Breast epithelium (tissue), 4 donors: ENCODE data around the gene NDUFC1. TPM values are rescaled to one million over a fixed set of nuclear protein-coding genes. Genes with fewer than 3 reads are reported as not detected.
"Not testable (repeated sequence)": the region's sequence is repeated elsewhere in the genome, so short reads cannot be mapped to it uniquely, and the experiment has no call there.

ENCODE experiments used
- DNase-seq, 2 donors: peaks; one replicate each; pipeline ENCODE4 v3.0.0-alpha.2; 2019; ENCODE audit warnings: low spot score in 2 of 2
- H3K27ac ChIP-seq, 2 donors: fragments of 200-600 bp; sonication (generic) in 1 of 2; one replicate each; pipeline ENCODE4 v1.5.1; 2016 to 2019; ENCODE audit warnings: mild to moderate bottlenecking in 1 of 2
- H3K27me3 ChIP-seq, 2 donors: fragments of 200-600 bp; sonication (generic) in 1 of 2; one replicate each; pipeline versions ENCODE4 v1.5.1 to v1.6.0; 2017 to 2019; ENCODE audit warnings: control low read depth in 1 of 2, mild to moderate bottlenecking in 1 of 2
- H3K36me3 ChIP-seq: fragments of 200-600 bp; one replicate; pipeline ENCODE4 v1.5.1; 2019
- H3K4me1 ChIP-seq, 2 donors: fragments of 200-600 bp; sonication (generic); one replicate each; pipeline ENCODE4 v1.5.1; 2016 to 2019; ENCODE audit warnings: control low read depth in 1 of 2
- H3K4me3 ChIP-seq, 3 donors: fragments of 200-600 bp; sonication (generic); 1 replicate in 2 of 3; 2 replicates in 1 of 3; pipeline ENCODE4 v1.5.1; 2016 to 2019; ENCODE audit warnings: mild to moderate bottlenecking in 3 of 3, moderate library complexity in 2 of 3
- H3K9me3 ChIP-seq, 2 donors: fragments of 200-600 bp; sonication (generic) in 1 of 2; one replicate each; pipeline ENCODE4 v1.5.1; 2016 to 2019; ENCODE audit warnings: control low read depth in 1 of 2
- POLR2A ChIP-seq: fragments of 450-650 bp; IDR thresholded peaks from one replicate; pipeline ENCODE4 v1.6.1; 2016; ENCODE audit warnings: antibody characterized with exemption, mild to moderate bottlenecking, moderate library complexity
- POLR2AphosphoS5 ChIP-seq, 3 donors: sonication (generic); formaldehyde crosslinking; IDR thresholded peaks; one replicate each; pipeline ENCODE4 v1.6.1; 2017; ENCODE audit warnings: antibody characterized with exemption in 3 of 3
- intact Hi-C: fragments of 100-400 bp; cut with DNase I; formaldehyde crosslinking; loops from one replicate; pipeline ENCODE4 v1.15.1; 2023; ENCODE audit warnings: low total_unique reads
- total RNA-seq, 3 donors: library from RNA; depleted of rRNA; stranded (reverse); fragments of >200 nt; gene quantifications; one replicate each; pipeline ENCODE4 v1.1.0, GENCODE V29; 2016
- TF ChIP-seq, protein P1 (sequence below), 3 donors: fragments of 450-650 bp; IDR thresholded peaks; one replicate each; pipeline ENCODE4 v1.5.1; 2016 to 2017; ENCODE audit warnings: antibody characterized with exemption in 3 of 3, mild to moderate bottlenecking in 3 of 3, moderate library complexity in 3 of 3

Gene NDUFC1
- total RNA-seq, 3 donors from 2014 or later, result 26.2 to 42.7 (median 35.0) TPM

DNA sequence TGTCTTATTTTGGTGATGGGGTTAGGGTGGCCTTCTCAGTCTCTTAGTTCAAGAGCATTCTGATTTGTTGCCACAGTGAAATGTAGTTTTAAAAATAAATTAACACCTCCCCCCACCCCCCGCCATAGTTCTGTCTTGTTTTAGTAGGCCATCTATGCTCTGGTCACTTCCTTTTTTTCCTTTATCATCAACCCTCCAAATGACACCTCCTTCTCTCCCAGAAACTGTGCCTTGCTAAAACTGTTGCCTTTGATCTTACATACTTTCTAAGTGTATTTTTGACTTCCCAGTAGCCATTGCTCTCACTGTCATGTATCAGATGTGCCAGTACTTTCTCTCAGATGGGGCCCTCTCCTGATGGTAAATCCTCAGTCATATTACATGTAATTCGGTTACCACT lies 14.5 kb upstream of the NDUFC1 start:
- TF ChIP-seq, protein P1, sequence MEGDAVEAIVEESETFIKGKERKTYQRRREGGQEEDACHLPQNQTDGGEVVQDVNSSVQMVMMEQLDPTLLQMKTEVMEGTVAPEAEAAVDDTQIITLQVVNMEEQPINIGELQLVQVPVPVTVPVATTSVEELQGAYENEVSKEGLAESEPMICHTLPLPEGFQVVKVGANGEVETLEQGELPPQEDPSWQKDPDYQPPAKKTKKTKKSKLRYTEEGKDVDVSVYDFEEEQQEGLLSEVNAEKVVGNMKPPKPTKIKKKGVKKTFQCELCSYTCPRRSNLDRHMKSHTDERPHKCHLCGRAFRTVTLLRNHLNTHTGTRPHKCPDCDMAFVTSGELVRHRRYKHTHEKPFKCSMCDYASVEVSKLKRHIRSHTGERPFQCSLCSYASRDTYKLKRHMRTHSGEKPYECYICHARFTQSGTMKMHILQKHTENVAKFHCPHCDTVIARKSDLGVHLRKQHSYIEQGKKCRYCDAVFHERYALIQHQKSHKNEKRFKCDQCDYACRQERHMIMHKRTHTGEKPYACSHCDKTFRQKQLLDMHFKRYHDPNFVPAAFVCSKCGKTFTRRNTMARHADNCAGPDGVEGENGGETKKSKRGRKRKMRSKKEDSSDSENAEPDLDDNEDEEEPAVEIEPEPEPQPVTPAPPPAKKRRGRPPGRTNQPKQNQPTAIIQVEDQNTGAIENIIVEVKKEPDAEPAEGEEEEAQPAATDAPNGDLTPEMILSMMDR (IDR thresholded peaks at IDR 0.05), result no peak
- no peak for TF ChIP-seq POLR2A
- TF ChIP-seq POLR2AphosphoS5 (IDR thresholded peaks at IDR 0.05), result no peak
- H3K27ac ChIP-seq, result no peak overlapping the region

DNA sequence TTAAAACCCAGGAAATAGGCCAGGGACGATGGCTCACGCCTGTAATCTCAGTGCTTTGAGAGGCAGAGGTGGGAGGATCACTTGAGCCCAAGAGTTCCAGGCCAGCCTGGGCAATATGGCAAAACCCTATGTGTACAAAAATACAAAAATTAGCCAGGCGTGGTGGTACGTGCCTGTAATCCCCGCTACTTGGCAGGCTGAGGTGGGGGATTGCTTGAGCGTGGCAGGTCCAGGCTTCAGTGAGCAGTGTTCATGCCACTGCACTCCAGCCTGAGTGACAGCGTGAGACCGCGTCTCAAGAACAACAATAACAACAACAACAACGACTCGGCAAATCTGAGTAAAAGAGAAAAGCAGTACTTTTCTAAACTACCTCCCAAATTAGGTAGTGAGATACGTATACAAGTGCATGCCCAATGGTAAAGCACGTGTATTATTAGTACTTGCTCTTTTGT lies 13.0 kb upstream of the NDUFC1 start:
- no peak for DNase-seq
- Histone ChIP-seq H3K27ac (no peak overlapping the region), H3K4me1 (no peaks in the 10 kb centered on the region), H3K27me3 (no peaks in the 10 kb centered on the region), H3K4me3 (no peak overlapping the region), H3K36me3 (no peaks in the 10 kb centered on the region), H3K9me3 (no peaks in the 10 kb centered on the region)
- TF ChIP-seq POLR2A, result no peak
- no peak for TF ChIP-seq POLR2AphosphoS5 (IDR thresholded peaks at IDR 0.05)
- TF ChIP-seq, protein P1 (IDR thresholded peaks at IDR 0.05), result no peak
- intact Hi-C loops, result no loop called here

More for the DNA sequence above, 14.5 kb upstream of the NDUFC1 start:
- Histone ChIP-seq H3K9me3 (no peaks in the 10 kb centered on the region), H3K27me3 (no peaks in the 10 kb centered on the region), H3K4me3 (no peak overlapping the region), H3K4me1 (no peaks in the 10 kb centered on the region), H3K36me3 (no peaks in the 10 kb centered on the region)
- DNase-seq, result no peak
- intact Hi-C loops, result no loop called here

DNA sequence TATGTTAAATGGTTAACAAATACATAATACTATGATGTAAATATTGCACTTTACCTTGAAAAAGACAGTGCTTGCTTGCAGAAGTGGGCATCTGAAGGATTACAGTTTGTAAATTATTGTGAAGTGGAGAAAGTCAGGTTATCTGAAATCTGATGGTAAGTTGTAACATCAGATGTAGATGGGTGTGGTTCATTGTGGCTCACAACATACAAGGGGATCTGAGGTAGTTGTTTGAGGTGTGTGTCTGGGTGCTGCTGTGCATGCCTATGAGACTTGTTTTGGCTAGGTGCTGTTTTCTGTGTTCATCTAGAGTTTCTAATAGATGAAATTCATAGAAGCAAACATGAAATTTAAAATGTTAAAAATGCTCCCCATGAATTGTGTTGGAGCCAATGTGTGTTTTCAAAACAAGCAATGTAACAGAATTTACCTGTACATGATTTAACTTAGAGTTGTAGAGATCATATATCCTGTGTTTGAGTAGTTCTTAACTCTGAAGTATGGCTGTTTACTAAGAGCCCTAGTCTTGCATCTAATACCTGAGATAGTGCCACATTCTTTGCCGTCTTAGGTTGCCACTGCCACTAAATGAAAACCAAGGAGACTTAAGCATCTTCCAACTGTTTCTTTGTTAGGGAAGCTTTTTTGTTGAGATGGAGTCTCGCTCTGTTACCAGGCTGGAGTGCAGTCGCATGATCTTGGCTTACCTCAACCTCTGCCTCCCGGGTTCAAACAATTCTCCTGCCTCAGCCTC lies 11.9 kb upstream of the NDUFC1 start:
- Histone ChIP-seq H3K36me3 (no peaks in the 10 kb centered on the region), H3K9me3 (no peaks in the 10 kb centered on the region), H3K27ac (no peak overlapping the region), H3K4me1 (no peaks in the 10 kb centered on the region), H3K27me3 (no peaks in the 10 kb centered on the region), H3K4me3 (no peak overlapping the region)
- DNase-seq, result no peak
- intact Hi-C loops, result no loop called here
- TF ChIP-seq POLR2A, result no peak
- TF ChIP-seq, protein P1 (IDR thresholded peaks at IDR 0.05), result no peak
- TF ChIP-seq POLR2AphosphoS5 (IDR thresholded peaks at IDR 0.05), result no peak

DNA sequence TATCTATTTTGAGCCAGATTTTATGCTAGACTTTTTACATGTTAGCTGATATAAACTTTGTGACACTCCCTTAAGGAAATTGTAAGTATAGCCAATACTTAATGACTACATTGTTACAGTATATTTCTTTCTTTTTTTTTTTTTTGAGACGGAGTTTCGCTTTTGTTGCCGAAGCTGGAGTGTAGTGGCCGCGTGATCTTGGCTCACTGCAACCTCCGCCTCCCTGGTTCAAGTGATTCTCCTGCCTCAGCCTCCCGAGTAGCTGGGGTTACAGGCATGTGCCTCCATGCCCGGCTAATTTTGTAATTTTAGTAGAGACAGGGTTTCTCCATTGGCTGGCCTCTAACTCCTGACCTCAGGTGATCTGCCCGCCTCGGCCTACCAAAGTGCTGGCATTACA lies 11.1 kb upstream of the NDUFC1 start:
- H3K36me3 ChIP-seq, DNase-seq, H3K27ac ChIP-seq, H3K9me3 ChIP-seq, H3K4me3 ChIP-seq, H3K27me3 ChIP-seq, intact Hi-C loops, H3K4me1 ChIP-seq: not testable (repeated sequence)

DNA sequence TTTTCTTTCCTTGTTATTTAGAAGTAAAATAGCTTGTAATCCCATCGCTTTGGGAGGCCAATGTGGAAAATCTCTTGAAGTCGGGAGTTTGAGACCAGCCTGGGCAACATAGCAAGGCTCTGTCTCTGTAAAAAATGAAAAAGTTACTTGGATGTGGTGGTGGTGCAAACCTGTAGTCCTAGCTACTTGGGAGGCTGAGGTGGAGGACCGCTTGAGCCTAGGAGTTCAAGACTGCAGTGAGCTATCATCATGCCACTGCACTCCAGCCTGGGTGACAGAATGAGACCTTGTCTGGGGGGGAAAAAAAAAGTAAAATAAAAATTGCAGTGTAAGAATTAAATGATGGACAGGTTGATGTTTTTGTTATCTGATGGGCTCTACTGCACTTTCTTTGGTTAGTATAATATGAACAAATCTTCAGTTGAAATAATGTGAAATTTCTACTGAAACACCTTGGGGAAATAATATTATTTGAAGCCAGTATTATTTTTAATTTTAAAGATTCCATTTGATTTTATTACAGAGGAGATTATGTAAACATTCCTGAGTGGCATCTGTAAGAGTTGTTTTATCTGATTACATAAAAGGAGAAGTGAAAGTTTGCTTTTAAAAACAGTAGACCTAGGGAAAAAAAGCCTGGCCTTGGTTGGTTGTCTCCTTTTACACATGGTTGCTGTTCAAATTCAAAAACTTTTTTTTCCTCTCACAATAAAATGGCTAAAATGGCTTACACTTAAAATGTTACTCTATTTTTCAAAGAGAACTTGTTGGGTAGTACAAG lies 10.5 kb upstream of the NDUFC1 start:
- no peaks in the 10 kb centered on the region for H3K4me1 ChIP-seq
- intact Hi-C loops, result no loop called here
- no peaks in the 10 kb centered on the region for H3K9me3 ChIP-seq
- no peaks in the 10 kb centered on the region for H3K36me3 ChIP-seq
- H3K27ac ChIP-seq, result no peak overlapping the region
- TF ChIP-seq, protein P1 (IDR thresholded peaks at IDR 0.05), result no peak
- H3K4me3 ChIP-seq, result no peak overlapping the region
- DNase-seq, result no peak
- H3K27me3 ChIP-seq, result no peaks in the 10 kb centered on the region
